Fibroblast of lung (primary cell): ENCODE results near the gene GTPBP3. TPM values are rescaled to one million over a fixed set of nuclear protein-coding genes. Genes with fewer than 3 reads are reported as not detected.
A peak's percentile ranks its signal among the peaks of the same experiment; 100 is the strongest.

Source experiments
- DNase-seq, 2 donors: peaks; one replicate each; pipeline versions ENCODE4 v3.0.0 to v3.0.0-alpha.2; 2010; ENCODE audit warnings: low read depth in 2 of 2
- H2AFZ ChIP-seq: 2 replicates; pipeline ENCODE4 v1.5.1; 2012; ENCODE audit warnings: low read length, control low read depth, inconsistent platforms
- H3K27ac ChIP-seq: 2 replicates; pipeline ENCODE4 v1.5.1; 2011; ENCODE audit warnings: low read length, control low read depth; ENCODE audit not compliant: insufficient read depth
- H3K27me3 ChIP-seq: 2 replicates; pipeline ENCODE4 v1.5.1; 2011; ENCODE audit warnings: mild to moderate bottlenecking, low read length; ENCODE audit not compliant: control insufficient read depth, insufficient read depth
- H3K36me3 ChIP-seq: 2 replicates; pipeline ENCODE4 v1.5.1; 2011; ENCODE audit warnings: low read length; ENCODE audit not compliant: control insufficient read depth, insufficient read depth
- H3K4me1 ChIP-seq: 2 replicates; pipeline ENCODE4 v1.5.1; 2011; ENCODE audit warnings: low read length; ENCODE audit not compliant: control insufficient read depth, insufficient read depth; ENCODE audit errors: extremely low read depth
- H3K4me2 ChIP-seq: 2 replicates; pipeline ENCODE4 v1.5.1; 2011; ENCODE audit warnings: low read length, control low read depth; ENCODE audit not compliant: insufficient read depth; ENCODE audit errors: extremely low read depth
- H3K4me3 ChIP-seq, 4 experiments: fragments of 200-600 bp in 1 of 4; sonication (generic) in 1 of 4; replicated peaks in 1 of 4; 2 replicates each; pipeline ENCODE4 v1.5.1; 2011 to 2016; ENCODE audit warnings: low read length in 4 of 4, low read depth in 3 of 4, mild to moderate bottlenecking in 3 of 4, control low read depth in 2 of 4, inconsistent platforms in 1 of 4, mixed read lengths in 1 of 4; ENCODE audit not compliant: insufficient read depth in 1 of 4; ENCODE audit errors: control extremely low read depth in 1 of 4
- H3K79me2 ChIP-seq: 2 replicates; pipeline ENCODE4 v1.5.1; 2012; ENCODE audit warnings: mild to moderate bottlenecking, low read length, inconsistent platforms; ENCODE audit not compliant: control insufficient read depth, insufficient read depth
- H3K9ac ChIP-seq: 2 replicates; pipeline ENCODE4 v1.5.1; 2011; ENCODE audit warnings: mild to moderate bottlenecking, low read length, control low read depth; ENCODE audit not compliant: insufficient read depth
- H3K9me3 ChIP-seq: 2 replicates; pipeline ENCODE4 v1.5.1; 2012; ENCODE audit warnings: low read depth, low read length; ENCODE audit not compliant: control insufficient read depth, insufficient read depth
- H4K20me1 ChIP-seq: 2 replicates; pipeline ENCODE4 v1.5.1; 2011; ENCODE audit warnings: low read length; ENCODE audit not compliant: control insufficient read depth, insufficient read depth; ENCODE audit errors: extremely low read depth
- CTCF ChIP-seq, 2 donors: IDR thresholded peaks in 1 of 2; conservative IDR thresholded peaks in 1 of 2; 1 replicate in 1 of 2; 2 replicates in 1 of 2; pipeline ENCODE4 v1.5.1; 2011 to 2012; ENCODE audit warnings: low read length in 2 of 2, control low read depth in 1 of 2, inconsistent platforms in 1 of 2, low read depth in 1 of 2, mild to moderate bottlenecking in 1 of 2
- EZH2 ChIP-seq: IDR thresholded peaks from 2 replicates; pipeline ENCODE4 v1.5.1; 2012; ENCODE audit warnings: low read length, control low read depth, mild to moderate bottlenecking; ENCODE audit errors: missing control alignments
- polyA plus RNA-seq, 2 donors: library from polyadenylated mRNA; depleted of rRNA in 1 of 2; stranded (reverse) in 1 of 2; unstranded in 1 of 2; fragments of >200 nt; gene quantifications; 2 replicates each; pipeline ENCODE4 v1.2.1, GENCODE V29; 2011 to 2012; ENCODE audit warnings: missing spikeins in 1 of 2
- total RNA-seq: library from RNA; depleted of rRNA; stranded (reverse); fragments of >200 nt; gene quantifications from 2 replicates; pipeline ENCODE4 v1.2.1, GENCODE V29; 2014

Gene GTPBP3
- total and polyA plus RNA-seq, 2 donors (not counting 1 experiment from before 2014, with no cell fraction given), result 3.7 to 11.1 TPM

- Histone ChIP-seq H3K9ac (peak overlapping the region; percentile 78), H3K27me3 (no peaks in the 10 kb centered on the region), H2AFZ (no peak overlapping the region), H3K4me2 (peak overlapping the region; percentile 92), H3K27ac (peak overlapping the region; percentile 76), H3K4me3 (peak overlapping the region; percentile 85 to 98 (median 92)), H3K79me2 (peaks cover 38% of the 10 kb centered on the region), H3K9me3 (no peaks in the 10 kb centered on the region), H3K36me3 (peaks cover 8% of the 10 kb centered on the region), H4K20me1 (no peaks in the 10 kb centered on the region), H3K4me1 (peaks cover 7% of the 10 kb centered on the region)
- TF ChIP-seq EZH2, result no peak
- TF ChIP-seq CTCF (conservative IDR thresholded peaks at IDR 0.05 in 1 of 2, IDR thresholded peaks at IDR 0.05 in 1 of 2; ENCODE audit: low read depth in 1 of 2, low read length in 2 of 2), result no peak
- no peak for DNase-seq
Measured at GRCh38 chr19:17309965-17310461, 27.3 kb upstream of the GTPBP3 start.

GRCh38 chr19:17311455-17312188 is 25.7 kb upstream of the GTPBP3 start:
- peak in 1 of 2 donors; percentile 72 for DNase-seq
- Histone ChIP-seq H3K4me3 (no peak overlapping the region), H3K27ac (no peak overlapping the region), H3K9me3 (no peaks in the 10 kb centered on the region), H2AFZ (no peak overlapping the region), H4K20me1 (no peaks in the 10 kb centered on the region), H3K36me3 (peaks cover 14% of the 10 kb centered on the region), H3K4me1 (peaks cover 7% of the 10 kb centered on the region), H3K4me2 (no peak overlapping the region), H3K9ac (no peak overlapping the region), H3K27me3 (no peaks in the 10 kb centered on the region), H3K79me2 (peaks cover 38% of the 10 kb centered on the region)
- no peak for TF ChIP-seq EZH2
- no peak for TF ChIP-seq CTCF (conservative IDR thresholded peaks at IDR 0.05 in 1 of 2, IDR thresholded peaks at IDR 0.05 in 1 of 2; ENCODE audit: low read depth in 1 of 2, low read length in 2 of 2)

DNA sequence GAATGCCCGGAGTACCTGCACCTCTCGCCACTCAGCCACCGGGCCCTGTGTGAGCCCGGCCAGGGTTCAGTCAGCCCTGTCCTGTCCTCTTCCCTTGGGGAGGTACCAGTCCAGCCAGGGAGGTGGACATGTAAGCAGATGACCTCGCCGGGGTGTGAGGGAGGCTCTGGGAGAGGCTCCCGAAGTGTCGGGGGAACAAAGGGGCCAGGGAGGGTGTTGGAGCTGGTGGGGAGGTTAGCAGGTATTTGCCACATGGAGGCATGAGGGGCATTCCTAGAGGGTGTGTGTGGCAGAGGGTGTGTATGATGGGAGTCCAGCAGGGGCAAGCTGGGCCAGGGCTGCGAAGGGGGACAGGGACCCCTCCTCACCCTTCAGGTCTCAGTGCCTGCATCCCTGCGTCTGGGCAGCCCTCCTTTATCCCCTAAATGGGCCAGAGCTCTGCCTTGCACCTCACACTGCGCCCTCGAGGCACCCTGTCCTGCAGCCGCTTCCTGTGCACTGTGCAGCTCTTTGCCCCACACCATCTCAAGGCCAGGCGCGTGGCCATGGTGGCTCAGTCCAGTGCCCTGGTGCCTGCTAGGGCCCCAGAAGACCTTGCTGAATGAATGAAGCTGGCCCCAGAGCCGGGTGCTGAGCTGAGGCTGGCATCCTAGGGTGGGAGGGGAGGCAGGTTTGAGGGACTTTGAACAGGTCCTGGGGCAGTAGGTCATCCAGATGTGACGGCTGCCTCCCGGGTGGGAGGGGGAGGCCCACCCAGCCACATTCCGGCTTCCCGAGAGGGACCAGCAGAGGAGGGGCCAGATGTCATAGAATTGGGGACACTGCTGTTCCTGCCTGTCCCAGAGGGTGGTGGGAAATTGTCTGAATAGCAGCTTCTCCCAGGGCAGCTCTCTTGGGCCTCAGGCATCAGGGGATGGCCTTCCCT is 24.9 kb upstream of the GTPBP3 start:
- no peak overlapping the region for H2AFZ ChIP-seq
- TF ChIP-seq EZH2 (no peak), CTCF (conservative IDR thresholded peaks at IDR 0.05 in 1 of 2, IDR thresholded peaks at IDR 0.05 in 1 of 2; ENCODE audit: low read depth in 1 of 2, low read length in 2 of 2) (no peak)
- peaks cover 14% of the 10 kb centered on the region for H3K36me3 ChIP-seq
- DNase-seq, result no peak
- H3K4me2 ChIP-seq, result no peak overlapping the region
- H3K9ac ChIP-seq, result no peak overlapping the region
- H3K79me2 ChIP-seq, result peaks cover 38% of the 10 kb centered on the region
- no peak overlapping the region for H3K27ac ChIP-seq
- H4K20me1 ChIP-seq, result no peaks in the 10 kb centered on the region
- no peak overlapping the region for H3K4me3 ChIP-seq
- no peaks in the 10 kb centered on the region for H3K27me3 ChIP-seq
- peaks cover 7% of the 10 kb centered on the region for H3K4me1 ChIP-seq
- no peaks in the 10 kb centered on the region for H3K9me3 ChIP-seq
